AG09309 (cell line): Measurements from ENCODE around the gene GLT6D1.
"Not testable (repeated sequence)": the region's sequence is repeated elsewhere in the genome, so short reads cannot be mapped to it uniquely, and the experiment has no call there.

ENCODE experiments used
- DNase-seq: peaks from one replicate; pipeline ENCODE4 v3.0.0-alpha.2; 2010; ENCODE audit warnings: low read depth
- H3K4me3 ChIP-seq: 2 replicates; pipeline ENCODE4 v1.5.1; 2011; ENCODE audit warnings: mild to moderate bottlenecking, low read depth, low read length, moderate library complexity; ENCODE audit not compliant: control insufficient read depth
- TF ChIP-seq, protein P1 (sequence below): IDR thresholded peaks from 2 replicates; pipeline ENCODE4 v1.5.1; 2011; ENCODE audit warnings: mild to moderate bottlenecking, low read depth, low read length, inconsistent platforms; ENCODE audit not compliant: insufficient read depth, control insufficient read depth; ENCODE audit errors: missing control alignments

The GLT6D1 gene

DNA sequence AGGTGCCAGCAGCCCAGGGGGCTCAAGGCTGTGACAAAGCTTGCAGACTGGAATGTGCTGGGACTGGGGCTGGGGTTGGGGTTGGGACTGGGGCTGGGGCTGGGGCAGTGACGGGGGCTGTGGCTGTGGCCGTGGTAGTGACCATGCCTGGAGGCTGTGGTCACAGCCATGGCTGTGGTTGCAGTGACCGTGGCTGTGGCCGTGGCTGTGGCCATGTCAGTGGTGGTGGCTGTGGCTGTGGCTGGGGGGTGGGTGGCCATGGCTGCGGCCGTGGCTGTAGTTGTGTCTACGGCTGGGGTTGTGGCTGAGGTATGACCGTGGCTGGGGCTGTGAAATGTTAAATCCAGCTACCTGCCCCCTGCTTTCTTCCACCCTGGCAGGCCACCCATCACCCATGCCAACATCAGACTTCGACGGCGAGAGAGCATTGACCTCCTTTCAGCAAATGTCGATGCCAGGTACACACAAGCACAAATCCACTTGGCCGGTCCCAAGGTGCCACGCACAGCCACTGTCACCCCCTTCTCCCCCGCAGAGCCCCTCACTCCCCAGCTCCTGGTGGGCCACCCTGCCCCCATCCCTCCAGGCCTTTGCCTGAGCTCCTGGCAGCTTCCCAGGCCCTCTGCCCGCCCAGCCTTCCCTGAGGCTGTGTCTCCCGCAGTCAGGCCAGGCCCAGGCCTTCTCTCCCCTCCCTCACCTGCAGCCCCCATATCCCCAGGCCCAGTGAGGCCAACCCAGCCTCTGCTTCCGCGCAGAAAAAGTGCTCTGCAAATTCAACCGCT is 39.1 kb upstream of the GLT6D1 start:
- no peak overlapping the region for H3K4me3 ChIP-seq
- TF ChIP-seq, protein P1, sequence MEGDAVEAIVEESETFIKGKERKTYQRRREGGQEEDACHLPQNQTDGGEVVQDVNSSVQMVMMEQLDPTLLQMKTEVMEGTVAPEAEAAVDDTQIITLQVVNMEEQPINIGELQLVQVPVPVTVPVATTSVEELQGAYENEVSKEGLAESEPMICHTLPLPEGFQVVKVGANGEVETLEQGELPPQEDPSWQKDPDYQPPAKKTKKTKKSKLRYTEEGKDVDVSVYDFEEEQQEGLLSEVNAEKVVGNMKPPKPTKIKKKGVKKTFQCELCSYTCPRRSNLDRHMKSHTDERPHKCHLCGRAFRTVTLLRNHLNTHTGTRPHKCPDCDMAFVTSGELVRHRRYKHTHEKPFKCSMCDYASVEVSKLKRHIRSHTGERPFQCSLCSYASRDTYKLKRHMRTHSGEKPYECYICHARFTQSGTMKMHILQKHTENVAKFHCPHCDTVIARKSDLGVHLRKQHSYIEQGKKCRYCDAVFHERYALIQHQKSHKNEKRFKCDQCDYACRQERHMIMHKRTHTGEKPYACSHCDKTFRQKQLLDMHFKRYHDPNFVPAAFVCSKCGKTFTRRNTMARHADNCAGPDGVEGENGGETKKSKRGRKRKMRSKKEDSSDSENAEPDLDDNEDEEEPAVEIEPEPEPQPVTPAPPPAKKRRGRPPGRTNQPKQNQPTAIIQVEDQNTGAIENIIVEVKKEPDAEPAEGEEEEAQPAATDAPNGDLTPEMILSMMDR = no peak
- DNase-seq = no peak

DNA sequence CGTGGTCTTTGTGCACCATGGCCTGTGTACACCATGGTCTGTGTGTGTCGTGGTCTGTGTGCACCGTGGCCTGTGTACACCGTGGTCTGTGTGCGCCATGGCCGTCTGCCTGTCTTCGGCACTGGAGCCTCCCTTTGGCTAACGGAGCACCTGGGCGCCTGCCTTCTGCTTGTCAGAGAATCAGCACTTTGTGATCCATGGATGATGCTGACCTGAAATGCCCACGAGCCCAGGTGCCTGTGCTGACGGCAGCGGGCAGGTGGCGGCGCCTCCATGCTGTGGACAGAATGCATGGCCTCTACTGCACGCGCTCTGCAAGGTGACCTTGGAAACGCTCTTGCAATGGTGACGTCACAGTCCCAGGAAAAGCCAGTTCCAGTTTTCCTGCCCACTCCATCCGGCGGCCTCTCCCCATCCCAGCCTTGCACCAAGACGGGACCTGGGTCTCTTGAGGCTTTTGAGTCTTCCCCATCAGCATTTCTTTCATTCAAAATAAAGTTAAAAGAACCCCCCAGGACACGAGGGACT is 38.4 kb upstream of the GLT6D1 start:
- no peak overlapping the region for H3K4me3 ChIP-seq
- TF ChIP-seq, protein P1 = no peak
- DNase-seq = no peak

DNA sequence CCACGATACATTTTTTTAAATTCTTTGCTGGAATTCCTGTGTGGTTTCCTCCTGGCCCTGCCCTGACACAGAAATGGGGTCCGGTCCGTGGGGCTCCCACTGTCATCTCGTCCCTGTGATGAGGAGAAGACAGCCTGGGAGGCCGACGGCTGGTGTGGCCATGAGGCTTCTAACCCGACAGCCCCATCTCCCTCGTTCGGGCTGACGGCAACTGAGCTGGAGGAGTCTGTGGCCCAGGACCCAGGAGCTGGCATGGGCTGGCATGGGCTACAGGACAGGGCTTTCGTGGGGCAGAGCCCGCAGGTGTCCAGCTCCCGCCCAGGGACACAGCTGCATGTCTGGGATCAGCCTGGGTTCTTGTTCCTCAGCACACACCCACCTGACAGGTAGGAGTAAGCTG is 37.6 kb upstream of the GLT6D1 start:
- TF ChIP-seq, protein P1 = no peak
- no peak overlapping the region for H3K4me3 ChIP-seq
- DNase-seq = no peak

DNA sequence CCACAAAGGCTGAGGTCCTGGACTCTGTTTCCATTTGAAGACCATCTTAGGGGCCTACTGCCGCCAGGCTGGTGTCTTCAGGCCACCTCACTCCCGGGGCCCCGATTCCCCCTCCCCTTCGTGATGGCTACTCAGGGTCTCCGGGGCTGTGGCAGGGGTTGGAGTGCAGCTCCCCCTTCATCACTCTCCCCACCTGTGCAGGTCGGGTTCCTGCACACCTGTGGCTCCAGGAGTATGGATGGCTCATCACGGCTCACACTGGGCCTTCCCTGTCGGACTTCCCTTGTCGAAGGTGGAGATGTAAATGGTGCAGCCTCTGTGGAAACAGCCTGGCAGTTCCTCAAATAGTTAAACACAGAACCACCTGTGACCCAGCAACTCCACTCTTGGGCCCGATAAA is 35.6 kb upstream of the GLT6D1 start:
- DNase-seq = no peak
- TF ChIP-seq, protein P1 = no peak
- H3K4me3 ChIP-seq = no peak overlapping the region

DNA sequence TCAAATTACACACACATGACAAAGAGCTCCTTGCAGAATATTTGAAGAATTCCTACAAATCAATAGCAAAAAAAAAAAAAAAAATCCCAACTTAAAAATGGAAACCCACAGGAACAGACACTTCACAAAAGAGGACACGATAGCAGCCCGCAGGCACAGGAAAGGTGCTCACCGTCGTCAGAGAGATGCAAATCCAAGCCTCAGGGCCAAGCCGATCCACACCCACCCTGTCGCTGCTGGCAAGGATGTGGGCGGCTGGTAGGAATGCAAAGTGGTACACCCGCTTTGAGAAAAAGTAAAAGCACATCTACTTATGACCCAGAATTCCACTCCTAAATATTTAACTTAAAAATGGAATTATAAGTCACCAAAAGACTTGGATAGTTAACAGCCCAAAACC is 34.6 kb upstream of the GLT6D1 start:
- no peak overlapping the region for H3K4me3 ChIP-seq
- TF ChIP-seq, protein P1 = no peak
- no peak for DNase-seq

DNA sequence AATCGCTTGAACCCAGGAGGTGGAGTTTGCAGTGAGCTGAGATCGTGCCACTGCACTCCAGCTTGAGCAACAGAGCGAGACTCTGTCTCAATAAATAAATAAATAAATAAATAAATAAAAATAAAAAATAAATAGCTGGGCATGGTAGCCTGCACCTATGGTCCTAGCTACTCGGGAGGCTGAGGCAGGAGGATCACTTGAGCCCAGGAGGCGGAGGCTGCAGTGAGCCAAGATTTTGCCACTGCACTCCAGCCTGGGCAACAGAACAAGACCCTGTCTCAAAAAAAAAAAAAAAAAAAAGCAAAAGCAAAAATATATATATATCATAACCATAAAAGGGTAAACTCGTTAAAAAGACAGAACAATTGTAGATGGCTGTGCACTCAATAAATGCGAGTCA is 33.4 kb upstream of the GLT6D1 start:
- DNase-seq, H3K4me3 ChIP-seq: not testable (repeated sequence)

DNA sequence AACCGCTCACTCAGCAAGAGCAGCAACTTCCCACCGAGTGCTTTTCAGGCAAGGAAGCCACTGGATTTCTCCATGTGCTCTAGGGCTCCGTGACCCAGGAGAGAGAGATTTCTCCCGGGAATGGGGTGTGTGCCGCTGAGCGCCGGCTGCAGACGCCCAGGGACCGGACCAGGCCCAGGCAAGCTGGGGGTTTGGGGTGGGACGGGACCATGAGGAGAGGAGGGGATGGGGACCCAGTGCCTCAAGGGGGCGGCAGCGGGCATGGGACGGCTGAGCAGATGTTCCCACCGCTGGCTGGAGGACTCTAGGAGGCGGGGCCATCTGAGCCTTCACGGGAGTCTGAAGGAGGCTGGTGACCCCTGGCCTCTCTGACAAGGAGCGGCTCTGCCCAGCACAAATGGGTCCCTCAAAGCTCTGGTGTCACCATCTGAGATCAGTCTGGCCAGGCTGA is 32.3 kb upstream of the GLT6D1 start:
- DNase-seq = no peak
- H3K4me3 ChIP-seq = no peak overlapping the region
- TF ChIP-seq, protein P1 = no peak
